Endothelial cell (in vitro differentiated cells): ENCODE data around the gene SLMAP. TPM values are rescaled to one million over a fixed set of nuclear protein-coding genes. Genes with fewer than 3 reads are reported as not detected.

Experiments used
- DNase-seq: peaks from one replicate; pipeline ENCODE4 v3.0.0; 2021; ENCODE audit warnings: low spot score
- H3K27ac Mint-ChIP-seq: one replicate; pipeline ENCODE4 v1.8.0; 2021; ENCODE audit warnings: mixed read lengths, inconsistent platforms; ENCODE audit not compliant: unreplicated experiment
- H3K27me3 Mint-ChIP-seq: one replicate; pipeline ENCODE4 v1.8.0; 2021; ENCODE audit warnings: mild to moderate bottlenecking, moderate library complexity, mixed read lengths, inconsistent platforms; ENCODE audit not compliant: unreplicated experiment
- H3K36me3 Mint-ChIP-seq: one replicate; pipeline ENCODE4 v1.8.0; 2021; ENCODE audit warnings: mild to moderate bottlenecking, low read depth, mixed read lengths, inconsistent platforms; ENCODE audit not compliant: unreplicated experiment
- H3K4me1 Mint-ChIP-seq: one replicate; pipeline ENCODE4 v1.8.0; 2021; ENCODE audit warnings: mild to moderate bottlenecking, mixed read lengths, inconsistent platforms; ENCODE audit not compliant: unreplicated experiment
- H3K4me3 Mint-ChIP-seq: one replicate; pipeline ENCODE4 v1.8.0; 2021; ENCODE audit warnings: mild to moderate bottlenecking, mixed read lengths, inconsistent platforms; ENCODE audit not compliant: unreplicated experiment
- H3K9me3 Mint-ChIP-seq: one replicate; pipeline ENCODE4 v1.8.0; 2021; ENCODE audit warnings: mixed read lengths, inconsistent platforms; ENCODE audit not compliant: unreplicated experiment
- total RNA-seq: library from RNA; stranded (reverse); fragmentation: NEBNext Ultra II Directional; extraction: Animal tissue kit (Norgen Biotek cat#: 25700); gene quantifications from one replicate; pipeline ENCODE4 v1.2.1, GENCODE V29; 2021; ENCODE audit not compliant: unreplicated experiment
- TF ChIP-seq, protein P1 (sequence below): fragments of 200-600 bp; sonication (generic); IDR thresholded peaks from one replicate; pipeline ENCODE4 v1.5.0; 2021; ENCODE audit warnings: antibody characterized with exemption; ENCODE audit not compliant: unreplicated experiment

SLMAP gene
- total RNA-seq, 1 donor from 2014 or later: 45.7 TPM

DNA sequence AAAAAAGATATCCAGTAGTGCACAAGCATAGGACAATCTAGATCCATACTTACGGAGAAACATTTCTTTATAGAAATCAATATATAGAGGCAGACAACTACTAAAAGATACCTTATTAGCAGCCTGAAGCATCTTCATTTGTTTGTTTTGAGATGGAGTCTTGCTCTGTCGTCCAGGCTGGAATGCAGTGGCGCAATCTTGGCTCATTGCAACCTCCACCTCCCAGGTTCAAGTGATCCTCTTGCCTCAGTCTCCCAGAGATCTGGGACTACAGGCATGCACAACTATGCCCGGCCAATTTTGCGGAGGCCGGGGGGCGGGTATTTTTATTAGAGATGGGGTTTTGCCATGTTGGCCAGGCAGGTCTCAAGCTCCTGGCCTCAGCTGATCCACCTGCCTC, 18.3 kb upstream of the SLMAP start:
- no peak overlapping the region for H3K4me3 Mint-ChIP-seq
- no peak overlapping the region for H3K27ac Mint-ChIP-seq
- no peaks in the 10 kb centered on the region for H3K36me3 Mint-ChIP-seq
- no peaks in the 10 kb centered on the region for H3K9me3 Mint-ChIP-seq
- H3K27me3 Mint-ChIP-seq: no peaks in the 10 kb centered on the region
- DNase-seq: no peak
- peaks cover 2% of the 10 kb centered on the region for H3K4me1 Mint-ChIP-seq
- TF ChIP-seq, protein P1, sequence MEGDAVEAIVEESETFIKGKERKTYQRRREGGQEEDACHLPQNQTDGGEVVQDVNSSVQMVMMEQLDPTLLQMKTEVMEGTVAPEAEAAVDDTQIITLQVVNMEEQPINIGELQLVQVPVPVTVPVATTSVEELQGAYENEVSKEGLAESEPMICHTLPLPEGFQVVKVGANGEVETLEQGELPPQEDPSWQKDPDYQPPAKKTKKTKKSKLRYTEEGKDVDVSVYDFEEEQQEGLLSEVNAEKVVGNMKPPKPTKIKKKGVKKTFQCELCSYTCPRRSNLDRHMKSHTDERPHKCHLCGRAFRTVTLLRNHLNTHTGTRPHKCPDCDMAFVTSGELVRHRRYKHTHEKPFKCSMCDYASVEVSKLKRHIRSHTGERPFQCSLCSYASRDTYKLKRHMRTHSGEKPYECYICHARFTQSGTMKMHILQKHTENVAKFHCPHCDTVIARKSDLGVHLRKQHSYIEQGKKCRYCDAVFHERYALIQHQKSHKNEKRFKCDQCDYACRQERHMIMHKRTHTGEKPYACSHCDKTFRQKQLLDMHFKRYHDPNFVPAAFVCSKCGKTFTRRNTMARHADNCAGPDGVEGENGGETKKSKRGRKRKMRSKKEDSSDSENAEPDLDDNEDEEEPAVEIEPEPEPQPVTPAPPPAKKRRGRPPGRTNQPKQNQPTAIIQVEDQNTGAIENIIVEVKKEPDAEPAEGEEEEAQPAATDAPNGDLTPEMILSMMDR: no peak

DNA sequence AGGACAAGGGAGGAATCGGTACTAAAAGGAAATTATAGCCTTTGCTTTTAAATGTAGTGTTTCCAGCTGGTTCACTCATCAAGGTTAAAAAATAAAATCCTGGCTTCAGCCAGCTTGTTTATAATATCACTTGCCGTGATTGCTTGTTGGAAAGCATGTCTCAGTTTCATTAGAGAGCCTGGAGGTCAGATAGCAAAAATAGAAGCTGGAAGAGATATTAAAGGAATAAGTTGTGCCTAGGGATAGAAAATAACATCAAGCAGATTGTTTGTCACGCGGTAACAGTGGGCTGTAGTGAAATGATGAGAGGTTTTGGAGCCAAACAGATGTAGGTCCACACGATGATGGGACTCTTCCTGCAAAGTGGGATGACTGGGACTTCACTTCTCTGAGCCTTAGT, 17.7 kb upstream of the SLMAP start:
- H3K27me3 Mint-ChIP-seq: peaks cover under 1% of the 10 kb centered on the region
- TF ChIP-seq, protein P1: no peak
- no peak overlapping the region for H3K27ac Mint-ChIP-seq
- no peak for DNase-seq
- H3K4me3 Mint-ChIP-seq: no peak overlapping the region
- no peaks in the 10 kb centered on the region for H3K36me3 Mint-ChIP-seq
- peaks cover 2% of the 10 kb centered on the region for H3K4me1 Mint-ChIP-seq
- H3K9me3 Mint-ChIP-seq: no peaks in the 10 kb centered on the region

DNA sequence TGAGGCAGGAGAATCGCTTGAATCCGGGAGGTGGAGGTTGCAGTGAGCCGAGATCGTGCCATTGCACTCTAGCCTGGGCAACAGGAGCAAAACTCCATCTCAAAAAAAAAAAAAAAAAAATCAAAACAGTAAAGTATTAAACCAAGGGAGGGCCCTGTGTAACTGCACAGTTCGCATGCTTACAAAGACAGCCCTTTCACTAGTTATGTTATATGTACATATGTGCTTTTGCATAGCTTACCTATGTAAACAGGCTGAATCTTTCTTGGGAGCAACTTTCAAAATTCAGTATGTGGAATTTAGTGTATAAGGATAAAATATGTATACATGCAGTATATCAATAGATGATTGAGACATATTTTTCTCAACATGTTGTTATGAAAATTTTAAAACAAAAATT, 16.1 kb upstream of the SLMAP start:
- no peak for DNase-seq
- TF ChIP-seq, protein P1: no peak
- H3K4me3 Mint-ChIP-seq: no peak overlapping the region
- peaks cover 3% of the 10 kb centered on the region for H3K4me1 Mint-ChIP-seq
- no peak overlapping the region for H3K27ac Mint-ChIP-seq
- H3K36me3 Mint-ChIP-seq: no peaks in the 10 kb centered on the region
- peaks cover 2% of the 10 kb centered on the region for H3K27me3 Mint-ChIP-seq
- no peaks in the 10 kb centered on the region for H3K9me3 Mint-ChIP-seq

DNA sequence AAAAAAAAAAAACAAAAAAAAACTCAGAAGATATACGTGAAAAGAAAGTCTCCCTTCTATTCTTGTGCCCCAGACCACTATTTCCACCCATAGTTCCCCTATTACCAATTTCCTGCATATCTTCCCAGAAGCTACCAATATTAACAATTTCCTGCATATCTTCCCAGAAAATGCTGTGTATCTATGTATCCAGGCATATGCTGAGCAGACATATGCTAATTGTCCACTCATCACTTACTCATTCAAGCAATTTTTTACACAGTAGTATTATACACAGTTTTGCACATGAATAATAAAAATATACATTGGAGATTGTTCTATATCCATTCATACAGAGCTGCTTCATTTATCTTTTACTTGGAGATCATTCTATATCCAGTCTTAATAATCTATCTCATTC, 12.6 kb upstream of the SLMAP start:
- Mint-ChIP-seq H3K27me3 (peaks cover 2% of the 10 kb centered on the region), H3K36me3 (no peaks in the 10 kb centered on the region), H3K4me3 (no peak overlapping the region), H3K27ac (no peak overlapping the region), H3K4me1 (peaks cover 12% of the 10 kb centered on the region), H3K9me3 (no peaks in the 10 kb centered on the region)
- TF ChIP-seq, protein P1: no peak
- no peak for DNase-seq

DNA sequence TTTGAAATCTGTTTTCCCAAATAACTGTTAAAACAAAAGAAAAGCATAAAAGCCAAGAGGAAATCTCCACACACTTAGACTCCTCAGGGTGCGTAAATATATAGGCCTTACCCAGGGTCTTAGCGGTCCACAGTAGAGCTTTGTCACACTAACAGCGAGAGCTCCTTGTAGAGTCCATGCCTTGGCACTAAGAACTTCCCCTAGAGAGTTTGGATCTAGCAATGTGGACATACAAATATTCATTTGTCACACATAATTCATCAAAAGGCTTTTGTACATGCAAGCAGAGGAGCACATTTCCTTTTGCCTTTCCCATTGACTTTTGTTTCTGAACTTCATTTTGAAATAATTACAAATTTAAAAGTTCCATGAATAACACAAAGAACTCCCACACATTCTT, 11.0 kb upstream of the SLMAP start:
- H3K36me3 Mint-ChIP-seq: no peaks in the 10 kb centered on the region
- H3K9me3 Mint-ChIP-seq: no peaks in the 10 kb centered on the region
- H3K4me1 Mint-ChIP-seq: peaks cover 12% of the 10 kb centered on the region
- TF ChIP-seq, protein P1: no peak
- H3K4me3 Mint-ChIP-seq: no peak overlapping the region
- peaks cover 2% of the 10 kb centered on the region for H3K27me3 Mint-ChIP-seq
- DNase-seq: no peak
- H3K27ac Mint-ChIP-seq: no peak overlapping the region
